Measurements from ENCODE around the gene ZNF616. TPM values are rescaled to one million over a fixed set of nuclear protein-coding genes. Genes with fewer than 3 reads are reported as not detected.

Gene ZNF616
- total RNA-seq, 1 donor from 2014 or later: 1.2 TPM

- intact Hi-C loops (cut with DNase I): no loop called here
- Histone ChIP-seq H3K4me1 (no peaks in the 10 kb centered on the region), H3K27ac (no peak overlapping the region), H3K4me3 (no peak overlapping the region), H3K9me3 (peaks cover 3 to 51% of the 10 kb centered on the region in 2 donors), H3K36me3 (peaks cover 72 to 99% of the 10 kb centered on the region in 2 donors), H3K27me3 (no peaks in the 10 kb centered on the region)
- TF ChIP-seq CTCF (IDR thresholded peaks at IDR 0.05): no peak
- no peak for DNase-seq (ENCODE audit: low spot score in 2 of 2)
These were observed 53.3 kb downstream of the ZNF616 start for GRCh38 chr19:52086481-52086880.

GRCh38 chr19:52070496-52070895 lies 69.2 kb downstream of the ZNF616 start:
- Histone ChIP-seq H3K4me3 (no peak overlapping the region), H3K27me3 (no peaks in the 10 kb centered on the region), H3K9me3 (peaks cover 95 to 100% of the 10 kb centered on the region in 2 donors), H3K4me1 (no peaks in the 10 kb centered on the region), H3K36me3 (peaks cover 98 to 100% of the 10 kb centered on the region in 2 donors), H3K27ac (no peak overlapping the region)
- intact Hi-C loops (cut with DNase I): no loop called here
- TF ChIP-seq CTCF (IDR thresholded peaks at IDR 0.05): no peak
- no peak for DNase-seq (ENCODE audit: low spot score in 2 of 2)

- TF ChIP-seq CTCF (IDR thresholded peaks at IDR 0.05): no peak
- no peaks in the 10 kb centered on the region for H3K4me1 ChIP-seq
- peaks cover 98 to 100% of the 10 kb centered on the region in 2 donors for H3K36me3 ChIP-seq
- H3K27ac ChIP-seq: no peak overlapping the region
- intact Hi-C loops (cut with DNase I): no loop called here
- no peaks in the 10 kb centered on the region for H3K27me3 ChIP-seq
- H3K9me3 ChIP-seq: peaks cover 95 to 100% of the 10 kb centered on the region in 2 donors
- DNase-seq (ENCODE audit: low spot score in 2 of 2): no peak
- H3K4me3 ChIP-seq: no peak overlapping the region
These were observed 70.1 kb downstream of the ZNF616 start for GRCh38 chr19:52069653-52070052.

- Histone ChIP-seq H3K27me3 (no peaks in the 10 kb centered on the region), H3K4me3 (peak overlapping the region in 1 of 2 donors; percentile 1), H3K36me3 (peaks cover 90 to 97% of the 10 kb centered on the region in 2 donors), H3K4me1 (no peaks in the 10 kb centered on the region), H3K9me3 (peaks cover 95 to 100% of the 10 kb centered on the region in 2 donors), H3K27ac (no peak overlapping the region)
- no peak for TF ChIP-seq CTCF (IDR thresholded peaks at IDR 0.05)
- intact Hi-C loops (cut with DNase I): no loop called here
- no peak for DNase-seq (ENCODE audit: low spot score in 2 of 2)
These were observed 73.4 kb downstream of the ZNF616 start for GRCh38 chr19:52066258-52066863.

- Histone ChIP-seq H3K36me3 (peaks cover 82 to 89% of the 10 kb centered on the region in 2 donors), H3K4me3 (no peak overlapping the region)
- TF ChIP-seq CTCF (IDR thresholded peaks at IDR 0.05): no peak
These were observed 74.3 kb downstream of the ZNF616 start for GRCh38 chr19:52065399-52065798.

More at GRCh38 chr19:52065399-52065798, 74.3 kb downstream of the ZNF616 start:
- Histone ChIP-seq H3K27ac (no peak overlapping the region), H3K27me3 (no peaks in the 10 kb centered on the region), H3K9me3 (peaks cover 96 to 100% of the 10 kb centered on the region in 2 donors), H3K4me1 (no peaks in the 10 kb centered on the region)
- intact Hi-C loops (cut with DNase I): no loop called here
- DNase-seq (ENCODE audit: low spot score in 2 of 2): no peak

Other genes with a start within 250 kb of the ZNF616 start
- 4.7 TPM for gene ZNF649, start 234.9 kb downstream of the ZNF616 start, total RNA-seq
- gene ZNF613, start 212.5 kb downstream of the ZNF616 start, total RNA-seq: 4.0 TPM
- gene ZNF350, start 153.1 kb downstream of the ZNF616 start, total RNA-seq: 11.4 TPM
- gene ZNF615, start 131.7 kb downstream of the ZNF616 start, total RNA-seq: 11.7 TPM
- gene ZNF614, start 111.6 kb downstream of the ZNF616 start, total RNA-seq: 1.7 TPM
- 6.1 TPM for gene ZNF432, start 91.1 kb downstream of the ZNF616 start, total RNA-seq
- 6.9 TPM for gene ZNF841, start 44.2 kb downstream of the ZNF616 start, total RNA-seq
- 2.8 TPM for gene ZNF836, start 31.7 kb upstream of the ZNF616 start, total RNA-seq
- gene PPP2R1A, start 50.1 kb upstream of the ZNF616 start, total RNA-seq: 215 TPM
- 2.3 TPM for gene ZNF766, start 129.6 kb upstream of the ZNF616 start, total RNA-seq
- 4.4 TPM for gene ZNF480, start 157.2 kb upstream of the ZNF616 start, total RNA-seq
- gene ZNF610, start 196.3 kb upstream of the ZNF616 start, total RNA-seq: not detected
- gene ZNF880, start 230.0 kb upstream of the ZNF616 start, total RNA-seq: 21.5 TPM

All from ascending aorta (tissue), 2 donors.